Heart left ventricle (tissue), 16 donors: Measurements from ENCODE around the gene NFATC1. TPM values are rescaled to one million over a fixed set of nuclear protein-coding genes. Genes with fewer than 3 reads are reported as not detected.
A peak's percentile ranks its signal among the peaks of the same experiment; 100 is the strongest.

Source experiments
- ATAC-seq, 4 donors: fragments of 200-7000 bp; cut with Tn5 transposase; one replicate each; pipeline ENCODE4 v1.9.1; 2020 to 2022; ENCODE audit warnings: moderate library complexity in 4 of 4, mild to moderate bottlenecking in 3 of 4, moderate number of reproducible peaks in 1 of 4
- DNase-seq, 5 donors: peaks; one replicate each; pipeline ENCODE4 v3.0.0-alpha.2; 2020
- H3K27ac ChIP-seq, 12 donors: fragments of 200-600 bp; sonication (generic) in 4 of 12; one replicate each; pipeline versions ENCODE4 v1.5.0 to v1.8.0; 2016 to 2022; ENCODE audit warnings: mild to moderate bottlenecking in 2 of 12
- H3K27me3 ChIP-seq, 9 donors: fragments of 200-600 bp; sonication (generic) in 2 of 9; one replicate each; pipeline versions ENCODE4 v1.5.1 to v1.8.0; 2016 to 2022; ENCODE audit warnings: mild to moderate bottlenecking in 3 of 9
- H3K36me3 ChIP-seq, 9 donors: fragments of 200-600 bp; sonication (generic) in 2 of 9; one replicate each; pipeline versions ENCODE4 v1.5.0 to v1.8.0; 2018 to 2022; ENCODE audit warnings: mild to moderate bottlenecking in 2 of 9
- H3K4me1 ChIP-seq, 12 donors: fragments of 200-600 bp; sonication (generic) in 4 of 12; one replicate each; pipeline versions ENCODE4 v1.5.0 to v1.8.0; 2016 to 2022; ENCODE audit warnings: mild to moderate bottlenecking in 3 of 12
- H3K4me3 ChIP-seq, 12 donors: fragments of 200-600 bp; sonication (generic) in 4 of 12; one replicate each; pipeline versions ENCODE4 v1.5.0 to v1.8.0; 2017 to 2022; ENCODE audit warnings: mild to moderate bottlenecking in 9 of 12, moderate library complexity in 4 of 12
- H3K9me3 ChIP-seq, 12 donors: fragments of 200-600 bp; sonication (generic) in 4 of 12; one replicate each; pipeline versions ENCODE4 v1.5.0 to v1.8.0; 2016 to 2022; ENCODE audit warnings: mild to moderate bottlenecking in 1 of 12
- POLR2A ChIP-seq, 2 donors: fragments of 450-650 bp; IDR thresholded peaks; one replicate each; pipeline ENCODE4 v1.6.1; 2017; ENCODE audit warnings: antibody characterized with exemption in 2 of 2, mild to moderate bottlenecking in 2 of 2, moderate library complexity in 2 of 2
- WGBS, 4 donors: extraction: QIAGEN DNeasy Blood & Tissue Kit in 2 of 4; methylation state at CpG; one replicate each; pipeline versions ENCODE4 v1.1.5 to v1.1.7; 2013 to 2018; 5-methylcytosine and 5-hydroxymethylcytosine counted together
- intact Hi-C, 10 donors: fragments of 100-400 bp; cut with DNase I; formaldehyde crosslinking; loops; one replicate each; pipeline versions ENCODE4 v1.11.1 to v1.14.2; 2022
- polyA plus RNA-seq, 2 donors: library from polyadenylated mRNA; stranded (reverse); fragments of 200-250 nt; gene quantifications; one replicate each; pipeline ENCODE4 v1.2.3, GENCODE V29; 2013
- total RNA-seq, 9 donors: library from RNA; depleted of rRNA in 2 of 9; stranded (reverse); fragments of >200 nt in 2 of 9; fragmentation: NEBNext Ultra II Directional in 3 of 9; extraction: Animal tissue kit (Norgen Biotek cat#: 25700) in 3 of 9; gene quantifications; one replicate each; pipeline versions ENCODE4 v1.1.0 to v1.2.4, GENCODE V29; 2016 to 2023
- TF ChIP-seq, protein P1 (sequence below), 12 donors: fragments of 200-600 bp; sonication (generic) in 4 of 12; IDR thresholded peaks; one replicate each; pipeline versions ENCODE4 v1.5.0 to v1.8.0; 2018 to 2022; ENCODE audit warnings: antibody characterized with exemption in 12 of 12, mild to moderate bottlenecking in 5 of 12
- donor health status: ischemic (EF 13 %, LVEDD 7.1; RV severe dilation, severe dysfunction).
- donor health status: healthy with polysubstance abuse.
- donor health status: DM: no; HTN: yes; CAD: no.
- donor health status: DM: no; HTN: no; CAD: no.
- donor health status: ischemic (EF 25% LVEDD 6.9; RV normal size, moderate dysfunction).
- donor health status: ischemic (EF 25% LVEDD 5.7; RV mildly dilated, moderate dysfunction).
- donor health status: healthy.
- donor health status: DM: yes; HTN: yes; CAD: no.
- donor health status: ischemic (EF 35%, LVEDD 5.7; RV mildly dilated, moderate dysfunction).
- donor health status: nonischemic (EF 11% LVEDD 7.7; RV severe dilation, severe dysfunction).
- donor health status: DM: yes; HTN: yes; CAD: no.
- donor health status: PGD.
- donor health status: ischemic (EF 29% LVEDD 5.4; RV normal size, mild dysfunction).
- donor health status: nonischemic (EF 23%, LVEDD 6.1; RV moderate dilation, normal function).

Gene NFATC1
- total and polyA plus RNA-seq, 11 donors = 6.5 to 26.7 (median 15.3) TPM

DNA sequence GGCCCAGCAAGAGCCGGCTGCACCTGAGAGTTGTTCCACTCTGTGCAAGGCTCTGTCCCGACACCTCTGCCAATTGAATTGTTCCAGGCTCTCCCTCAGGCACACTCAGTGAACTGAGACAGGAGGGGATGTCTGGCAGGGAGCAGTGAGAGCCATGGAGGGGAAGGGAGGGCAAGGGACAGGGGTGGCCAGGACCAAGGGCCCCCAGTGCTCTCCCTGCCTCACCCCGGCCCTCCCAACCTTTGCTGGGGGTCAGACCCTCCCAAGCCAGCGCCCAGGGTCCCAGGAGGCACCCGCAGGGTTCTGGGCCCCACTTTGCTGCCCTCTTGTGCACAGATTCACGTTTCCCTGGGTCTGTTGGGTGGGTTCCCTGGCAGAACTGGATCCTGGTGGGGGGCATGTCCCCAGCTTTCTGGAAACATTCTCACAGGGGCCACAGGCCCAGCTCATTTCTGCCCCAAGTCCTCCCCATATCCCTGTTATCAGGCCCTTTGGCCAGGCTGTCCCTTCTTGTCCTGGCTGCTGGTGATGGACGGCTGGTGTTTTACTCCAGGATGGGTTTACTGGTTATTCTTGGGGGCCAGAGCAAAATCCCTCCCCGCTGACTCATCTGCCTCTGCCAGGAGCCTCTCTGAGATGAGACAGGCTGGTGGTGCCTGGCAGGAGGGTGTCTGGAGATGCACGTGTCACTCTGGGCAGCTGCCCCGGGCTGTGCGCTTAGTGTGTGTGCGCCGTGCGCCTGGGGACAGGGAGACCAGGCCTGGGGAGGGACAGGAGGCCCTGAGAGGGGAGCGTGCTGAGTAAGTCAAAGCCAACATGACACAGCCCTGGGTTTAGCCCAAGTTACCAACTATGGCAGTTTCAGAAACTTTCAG is 147.4 kb downstream of the NFATC1 start:
- intact Hi-C loops = no loop called here
- H3K36me3 ChIP-seq = no peaks in the 10 kb centered on the region
- 66 to 79% (median 69%) methylated on average over 14 to 15 of the region's 15 CpGs for WGBS, 4 donors
- TF ChIP-seq POLR2A (IDR thresholded peaks at IDR 0.05) = no peak
- TF ChIP-seq, protein P1, sequence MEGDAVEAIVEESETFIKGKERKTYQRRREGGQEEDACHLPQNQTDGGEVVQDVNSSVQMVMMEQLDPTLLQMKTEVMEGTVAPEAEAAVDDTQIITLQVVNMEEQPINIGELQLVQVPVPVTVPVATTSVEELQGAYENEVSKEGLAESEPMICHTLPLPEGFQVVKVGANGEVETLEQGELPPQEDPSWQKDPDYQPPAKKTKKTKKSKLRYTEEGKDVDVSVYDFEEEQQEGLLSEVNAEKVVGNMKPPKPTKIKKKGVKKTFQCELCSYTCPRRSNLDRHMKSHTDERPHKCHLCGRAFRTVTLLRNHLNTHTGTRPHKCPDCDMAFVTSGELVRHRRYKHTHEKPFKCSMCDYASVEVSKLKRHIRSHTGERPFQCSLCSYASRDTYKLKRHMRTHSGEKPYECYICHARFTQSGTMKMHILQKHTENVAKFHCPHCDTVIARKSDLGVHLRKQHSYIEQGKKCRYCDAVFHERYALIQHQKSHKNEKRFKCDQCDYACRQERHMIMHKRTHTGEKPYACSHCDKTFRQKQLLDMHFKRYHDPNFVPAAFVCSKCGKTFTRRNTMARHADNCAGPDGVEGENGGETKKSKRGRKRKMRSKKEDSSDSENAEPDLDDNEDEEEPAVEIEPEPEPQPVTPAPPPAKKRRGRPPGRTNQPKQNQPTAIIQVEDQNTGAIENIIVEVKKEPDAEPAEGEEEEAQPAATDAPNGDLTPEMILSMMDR (IDR thresholded peaks at IDR 0.05) = no peak
- DNase-seq = peak; percentile 48 to 82 (median 64)
- H3K9me3 ChIP-seq = peaks cover 0 to 4% (median 0%) of the 10 kb centered on the region in 12 donors
- H3K27me3 ChIP-seq = peaks cover 0 to 4% (median 0%) of the 10 kb centered on the region in 9 donors
- no peak overlapping the region for H3K4me3 ChIP-seq
- H3K4me1 ChIP-seq = peaks cover 0 to 18% (median 2%) of the 10 kb centered on the region in 12 donors
- peak; percentile 85 to 92 (median 90) for ATAC-seq
- H3K27ac ChIP-seq = peak overlapping the region in 2 of 12 donors; percentile 17 to 49

DNA sequence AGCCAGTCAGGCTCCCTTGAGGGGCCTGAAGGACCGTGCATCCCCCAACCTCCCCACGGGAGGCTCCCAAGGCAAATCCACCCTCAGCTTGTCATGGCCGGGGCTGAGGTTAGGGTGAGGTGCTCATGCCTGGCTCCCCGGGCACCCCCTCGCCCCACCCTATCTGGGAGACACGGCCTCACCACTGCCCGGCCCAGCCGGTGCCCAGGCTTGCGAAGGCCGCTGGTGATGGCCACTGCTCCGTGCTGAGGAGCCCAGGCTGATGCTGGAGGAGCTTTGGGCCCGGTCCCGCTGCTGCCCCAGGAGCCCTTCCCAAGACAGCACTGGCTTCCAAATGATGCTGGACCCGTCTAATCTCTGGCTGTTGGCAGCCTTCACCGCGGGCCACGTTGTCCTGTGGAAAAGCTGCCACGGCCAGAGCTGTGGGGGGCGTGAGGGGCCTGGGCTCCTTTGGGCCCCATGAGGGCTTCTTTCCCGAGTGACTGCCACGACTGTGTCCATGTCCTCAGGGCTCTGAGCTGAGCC is 148.2 kb downstream of the NFATC1 start:
- no peak overlapping the region for H3K4me3 ChIP-seq
- no peaks in the 10 kb centered on the region for H3K36me3 ChIP-seq
- H3K27me3 ChIP-seq = peaks cover 0 to 4% (median 0%) of the 10 kb centered on the region in 9 donors
- peaks cover 0 to 18% (median 2%) of the 10 kb centered on the region in 12 donors for H3K4me1 ChIP-seq
- H3K9me3 ChIP-seq = no peaks in the 10 kb centered on the region
- TF ChIP-seq POLR2A (IDR thresholded peaks at IDR 0.05) = no peak
- TF ChIP-seq, protein P1 (IDR thresholded peaks at IDR 0.05) = no peak
- DNase-seq = peak in 2 of 5 donors; percentile 36 to 66
- intact Hi-C loops = no loop called here
- 70 to 79% (median 74%) methylated on average over 16 to 21 of the region's 21 CpGs for WGBS, 4 donors
- peak overlapping the region in 2 of 12 donors; percentile 17 to 49 for H3K27ac ChIP-seq
- peak in 3 of 4 donors; percentile 12 to 23 (median 14) for ATAC-seq

DNA sequence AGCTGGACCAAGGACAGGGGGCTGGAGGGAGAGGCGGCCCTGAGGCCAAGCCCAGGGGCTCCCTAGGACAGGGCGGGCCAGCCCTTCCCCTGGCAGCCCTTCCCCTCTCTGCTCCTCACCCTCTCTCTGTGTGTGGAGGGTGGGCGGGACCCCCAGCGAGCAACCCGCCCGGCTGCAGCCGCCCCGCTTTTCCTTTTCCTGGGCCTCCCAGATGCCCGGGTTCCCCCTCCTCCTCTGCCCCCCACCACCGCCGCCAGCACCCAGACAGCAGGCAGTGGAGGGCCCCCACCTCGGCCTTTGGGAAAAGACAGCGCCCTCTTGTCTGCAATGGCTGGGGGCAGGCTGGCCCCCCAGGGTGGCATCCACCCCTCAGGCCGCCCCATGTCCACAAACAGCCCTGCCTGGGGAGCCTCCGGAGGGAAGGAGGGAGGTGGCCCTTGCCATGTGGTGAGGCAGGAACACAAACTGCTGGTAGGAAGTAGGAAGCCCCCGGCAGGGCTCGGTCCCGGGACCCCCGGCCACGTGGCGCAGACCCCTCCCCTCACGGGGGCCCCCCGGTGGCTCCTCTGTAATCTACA is 148.7 kb downstream of the NFATC1 start:
- TF ChIP-seq, protein P1 (IDR thresholded peaks at IDR 0.05) = no peak
- no peak for TF ChIP-seq POLR2A (IDR thresholded peaks at IDR 0.05)
- ATAC-seq = peak in 2 of 4 donors; percentile 12 to 29
- Histone ChIP-seq H3K36me3 (no peaks in the 10 kb centered on the region), H3K4me1 (peaks cover 0 to 18% (median 2%) of the 10 kb centered on the region in 12 donors), H3K27ac (no peak overlapping the region), H3K4me3 (no peak overlapping the region), H3K9me3 (no peaks in the 10 kb centered on the region), H3K27me3 (peaks cover 0 to 4% (median 0%) of the 10 kb centered on the region in 9 donors)
- 57 to 62% (median 59%) methylated on average over 14 to 23 of the region's 23 CpGs for WGBS, 4 donors
- peak in 2 of 5 donors; percentile 28 to 42 for DNase-seq
- intact Hi-C loops = no loop called here

DNA sequence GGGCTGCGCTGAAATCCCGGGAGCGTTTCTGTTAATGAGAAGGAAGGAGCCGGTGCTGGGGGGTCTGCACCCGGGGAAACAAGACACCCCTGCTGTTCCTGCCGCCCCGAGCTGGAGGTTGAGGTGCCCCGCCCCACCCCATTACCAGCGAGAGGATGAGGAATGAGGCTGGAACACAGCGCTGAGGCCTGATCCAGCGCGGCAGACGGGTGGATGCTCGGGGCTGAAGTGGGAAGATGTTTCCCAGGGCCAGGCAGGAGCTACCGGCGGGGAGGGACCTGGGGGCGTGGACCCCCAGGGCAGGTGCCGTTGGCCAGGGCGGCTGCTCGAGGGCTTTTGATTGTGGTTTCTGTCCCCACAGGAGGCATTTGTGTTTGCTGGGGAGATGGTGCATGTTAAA is 149.5 kb downstream of the NFATC1 start:
- TF ChIP-seq POLR2A (IDR thresholded peaks at IDR 0.05) = no peak
- TF ChIP-seq, protein P1 (IDR thresholded peaks at IDR 0.05) = no peak
- H3K27me3 ChIP-seq = peaks cover 0 to 4% (median 0%) of the 10 kb centered on the region in 9 donors
- no peaks in the 10 kb centered on the region for H3K36me3 ChIP-seq
- DNase-seq (peak in 1 of 5 donors; percentile 32), ATAC-seq (no peak)
- H3K27ac ChIP-seq = no peak overlapping the region
- intact Hi-C loops = no loop called here
- 89 to 93% (median 90%) methylated on average over 20 of the region's 20 CpGs for WGBS, 4 donors
- no peaks in the 10 kb centered on the region for H3K9me3 ChIP-seq
- H3K4me3 ChIP-seq = no peak overlapping the region
- peaks cover 0 to 18% (median 2%) of the 10 kb centered on the region in 12 donors for H3K4me1 ChIP-seq
